HG03159 (cell line): ENCODE data around the gene TSPAN17.
"Not testable (repeated sequence)": the region's sequence is repeated elsewhere in the genome, so short reads cannot be mapped to it uniquely, and the experiment has no call there.

Experiments used
- ATAC-seq: cut with Tn5 transposase; IDR thresholded peaks from one replicate; pipeline ENCODE4 v1.9.1; 2021; ENCODE audit warnings: mild to moderate bottlenecking, moderate library complexity; ENCODE audit not compliant: unreplicated experiment

The TSPAN17 gene, protein sequence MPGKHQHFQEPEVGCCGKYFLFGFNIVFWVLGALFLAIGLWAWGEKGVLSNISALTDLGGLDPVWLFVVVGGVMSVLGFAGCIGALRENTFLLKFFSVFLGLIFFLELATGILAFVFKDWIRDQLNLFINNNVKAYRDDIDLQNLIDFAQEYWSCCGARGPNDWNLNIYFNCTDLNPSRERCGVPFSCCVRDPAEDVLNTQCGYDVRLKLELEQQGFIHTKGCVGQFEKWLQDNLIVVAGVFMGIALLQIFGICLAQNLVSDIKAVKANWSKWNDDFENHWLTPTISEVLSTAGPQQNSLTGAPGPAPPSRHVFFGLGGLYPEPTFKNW

GRCh38 chr5:176647030-176647842, at the start of gene TSPAN17:
Gene TSPAN17, plus strand, starts transcription at chr5:176647484. Its CDS starts 132 bp downstream, at chr5:176647616.
- ATAC-seq, result peak; percentile 93

DNA sequence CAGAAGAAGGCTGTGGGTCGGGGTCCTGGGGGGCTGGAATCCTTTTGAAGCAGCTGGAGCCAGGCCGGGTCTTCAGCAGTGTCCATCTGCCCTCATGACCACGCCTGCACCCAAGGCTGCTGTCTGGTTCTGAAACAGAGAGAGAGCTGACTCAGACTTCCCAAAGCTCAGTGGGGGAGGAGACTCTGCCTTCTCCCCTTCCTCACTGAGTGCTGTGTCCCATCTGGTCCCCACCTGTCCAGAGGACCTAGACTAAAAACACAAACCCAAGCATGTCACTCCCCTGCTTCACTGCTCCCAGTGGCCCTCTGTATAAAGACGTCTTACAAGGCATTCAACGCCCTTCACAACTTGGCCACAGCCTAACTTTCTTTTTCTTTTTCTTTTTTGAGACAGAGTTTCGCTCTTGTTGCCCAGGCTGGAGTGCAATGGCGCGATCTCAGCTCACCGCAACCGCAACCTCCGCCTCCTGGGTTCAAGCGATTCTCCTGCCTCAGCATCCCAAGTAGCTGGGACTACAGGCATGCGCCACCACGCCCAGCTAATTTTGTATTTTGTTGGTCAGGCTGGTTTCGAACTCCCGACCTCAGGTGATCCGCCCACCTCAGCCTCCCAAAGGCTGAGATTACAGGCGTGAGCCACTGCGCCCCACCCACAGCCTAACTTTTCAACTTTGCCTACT, 47.4 kb upstream of the TSPAN17 start:
- ATAC-seq, result not testable (repeated sequence)

- no peak for ATAC-seq
These were observed 45.3 kb upstream of the TSPAN17 start for GRCh38 chr5:176601901-176602482.

DNA sequence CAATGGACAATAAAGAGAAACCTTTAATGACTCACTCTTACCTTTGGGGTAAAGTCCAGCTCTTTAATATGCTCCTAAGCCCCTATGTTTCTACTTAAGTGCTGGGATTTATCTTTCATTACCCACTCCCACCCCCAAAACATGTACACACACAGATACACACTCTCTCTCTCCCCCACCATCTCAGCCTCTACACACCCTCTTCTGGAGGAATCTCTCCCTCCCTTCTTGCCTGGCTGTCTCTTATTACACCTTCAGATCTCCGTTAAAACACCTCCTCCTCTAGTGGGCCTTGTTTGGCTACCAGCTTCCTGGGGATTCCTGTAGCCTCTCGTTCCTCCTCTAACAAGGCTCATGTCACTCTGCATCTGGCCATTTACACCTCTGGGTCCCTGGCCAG, 44.2 kb upstream of the TSPAN17 start:
- ATAC-seq, result no peak

GRCh38 chr5:176606032-176606431, 41.3 kb upstream of the TSPAN17 start:
- ATAC-seq, result no peak

GRCh38 chr5:176606875-176607274, 40.4 kb upstream of the TSPAN17 start:
- no peak for ATAC-seq

DNA sequence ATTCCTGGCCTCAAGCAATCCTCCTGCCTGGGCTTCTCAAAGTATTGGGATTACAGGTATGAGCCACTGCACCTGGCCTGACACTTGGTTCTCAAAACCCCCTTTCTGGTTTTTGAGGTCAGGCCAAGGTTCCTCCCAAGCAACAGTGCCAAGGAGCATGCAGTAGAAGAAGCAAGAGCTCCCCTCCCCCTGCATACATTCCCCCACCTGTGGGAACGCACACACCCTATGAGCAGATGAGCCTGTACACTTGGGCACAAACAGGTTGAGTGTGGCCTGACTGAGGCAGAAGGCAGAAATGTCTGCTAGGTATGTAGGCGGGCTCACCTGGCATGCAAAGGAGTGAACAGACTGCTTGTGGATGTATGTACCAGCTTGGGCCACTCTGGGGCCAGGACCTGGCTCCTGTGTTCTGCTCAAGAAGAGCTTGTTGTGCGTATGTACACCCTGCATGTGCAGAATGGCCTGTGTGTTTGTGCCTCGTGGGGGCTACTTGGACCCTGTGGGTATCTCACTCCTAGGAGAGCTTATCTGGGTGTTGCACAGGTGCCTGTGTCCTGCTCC, 39.1 kb upstream of the TSPAN17 start:
- no peak for ATAC-seq

DNA sequence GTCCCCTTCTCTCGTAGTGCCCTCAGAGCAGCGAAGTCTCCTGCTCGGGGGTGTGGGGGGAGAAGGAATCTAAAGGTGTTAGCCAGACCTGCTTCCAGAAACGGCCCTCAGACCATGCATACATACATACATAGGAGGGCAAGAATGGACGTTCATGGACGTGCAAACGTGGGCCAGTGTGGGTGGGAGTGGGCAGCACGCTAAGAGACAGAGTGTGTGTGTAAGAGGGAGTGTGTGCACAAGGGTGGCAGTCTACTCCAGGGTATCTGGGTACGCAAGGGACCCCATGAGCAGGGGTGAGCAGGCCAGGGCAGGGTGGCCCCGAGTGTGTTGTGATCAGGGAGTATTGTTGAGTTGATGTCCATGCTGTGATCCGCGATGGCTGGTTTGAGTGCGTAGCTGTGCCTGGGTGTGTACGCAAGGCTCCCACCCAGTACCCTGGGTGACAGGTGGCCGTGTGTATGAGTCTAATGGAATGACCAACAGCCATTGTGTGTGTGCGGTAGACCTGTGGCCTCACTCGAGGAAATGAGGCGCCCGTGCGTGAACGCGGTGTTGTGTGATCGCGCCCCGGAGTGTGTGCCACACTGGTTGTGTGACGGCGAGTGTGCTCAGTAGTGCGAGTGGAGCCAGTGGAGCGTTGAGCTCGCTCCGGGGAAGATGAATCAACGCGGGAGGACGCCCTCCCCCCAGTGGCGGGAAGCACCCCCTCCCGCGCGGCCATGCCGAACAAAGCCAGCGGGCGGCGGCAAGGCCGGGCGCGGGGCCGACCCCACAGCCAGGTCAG, 38.2 kb upstream of the TSPAN17 start:
- ATAC-seq, result peak; percentile 32

- peak; percentile 69 for ATAC-seq
These were observed 37.4 kb upstream of the TSPAN17 start, which contains the start of gene GPRIN1 for GRCh38 chr5:176609724-176610434. Gene GPRIN1, minus strand, starts transcription at chr5:176610156. Its CDS starts 10,322 bp downstream, at chr5:176599834.

DNA sequence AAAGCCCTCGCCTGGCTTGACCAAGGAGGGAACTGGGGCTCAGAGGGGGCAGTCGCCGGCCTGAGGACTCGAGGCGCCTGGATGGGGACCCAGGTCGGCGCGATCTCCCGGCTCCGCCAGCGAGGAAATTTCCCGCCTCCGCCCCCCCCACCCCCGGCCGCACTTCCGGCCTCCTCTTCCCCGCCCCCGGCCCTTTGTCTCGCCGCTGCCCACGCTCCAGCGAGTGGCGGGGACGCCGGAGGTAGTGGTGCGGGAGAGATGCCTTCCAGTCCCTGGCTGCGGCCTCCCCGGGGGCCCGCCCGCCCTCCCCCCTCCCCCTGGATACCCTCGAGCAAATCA, 36.9 kb upstream of the TSPAN17 start:
- ATAC-seq, result no peak

DNA sequence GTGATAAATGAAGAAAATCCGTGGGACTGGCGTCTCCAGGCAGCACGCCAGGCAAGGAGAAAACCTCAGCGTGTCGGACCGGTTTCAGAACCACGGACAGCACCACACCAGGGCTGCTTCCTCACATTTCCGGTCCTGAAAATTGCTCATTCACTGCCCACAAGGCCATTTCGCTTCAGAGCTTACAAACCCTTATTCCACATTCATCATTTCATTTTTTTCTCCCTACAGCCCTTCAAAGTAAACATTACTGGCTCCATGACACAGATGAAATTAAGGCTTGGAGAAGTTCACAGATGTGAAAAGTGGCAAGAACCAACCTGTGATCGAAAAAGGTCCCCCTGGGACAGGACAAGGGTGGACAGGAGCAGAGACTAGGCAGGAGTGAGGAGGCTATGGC, 35.8 kb upstream of the TSPAN17 start:
- no peak for ATAC-seq

- ATAC-seq, result no peak
These were observed 35.3 kb upstream of the TSPAN17 start for GRCh38 chr5:176612008-176612407.

DNA sequence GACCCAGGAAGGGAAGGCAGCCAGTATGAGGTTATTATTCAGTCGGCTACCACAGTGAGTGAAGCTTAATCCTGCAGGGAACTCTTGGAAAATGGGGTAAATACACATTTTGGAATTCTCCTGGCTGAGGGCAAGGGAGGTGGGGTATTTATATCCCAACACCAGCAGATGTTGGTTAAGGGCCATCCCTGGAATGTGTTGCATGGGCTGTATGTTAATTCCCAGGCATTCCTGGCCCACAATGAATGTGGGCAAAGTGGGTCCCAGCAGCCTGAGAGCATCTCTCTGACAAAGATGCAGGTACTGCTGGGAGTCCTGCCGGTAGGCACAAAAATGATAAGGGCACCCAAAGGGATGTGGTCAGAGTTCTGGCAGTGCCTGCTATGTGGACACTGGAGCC, 34.4 kb upstream of the TSPAN17 start:
- no peak for ATAC-seq

DNA sequence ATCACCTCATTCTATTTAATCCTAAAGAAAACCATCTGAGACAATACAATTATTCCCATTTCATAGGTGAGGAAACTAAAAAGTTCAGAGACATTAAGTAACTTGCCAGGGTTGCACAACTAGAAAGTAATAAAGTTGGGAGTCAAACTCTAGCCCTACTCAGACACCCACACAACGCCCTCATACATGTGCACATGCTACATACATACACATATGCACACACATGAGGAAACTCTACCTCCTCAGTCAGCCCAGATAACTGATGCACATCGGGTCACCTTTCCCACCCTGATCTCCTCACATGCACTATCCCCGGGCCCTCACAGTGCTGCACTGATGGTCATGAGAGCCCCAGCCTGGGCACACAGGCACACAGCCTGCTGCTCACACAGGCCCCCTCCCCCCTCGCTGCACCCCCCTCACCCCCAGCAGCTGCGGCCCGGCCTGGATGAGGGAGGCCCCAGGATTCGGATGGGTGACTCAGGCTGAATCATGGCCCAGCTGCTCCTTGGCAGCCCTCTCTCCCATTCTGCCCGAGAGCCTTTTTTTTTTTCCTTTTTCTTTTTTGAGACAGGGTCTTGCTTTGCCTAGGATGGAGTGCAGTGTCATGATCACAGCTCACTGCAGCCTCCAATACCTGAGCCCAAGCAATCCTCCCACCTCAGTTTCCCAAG, 32.3 kb upstream of the TSPAN17 start:
- ATAC-seq, result no peak

DNA sequence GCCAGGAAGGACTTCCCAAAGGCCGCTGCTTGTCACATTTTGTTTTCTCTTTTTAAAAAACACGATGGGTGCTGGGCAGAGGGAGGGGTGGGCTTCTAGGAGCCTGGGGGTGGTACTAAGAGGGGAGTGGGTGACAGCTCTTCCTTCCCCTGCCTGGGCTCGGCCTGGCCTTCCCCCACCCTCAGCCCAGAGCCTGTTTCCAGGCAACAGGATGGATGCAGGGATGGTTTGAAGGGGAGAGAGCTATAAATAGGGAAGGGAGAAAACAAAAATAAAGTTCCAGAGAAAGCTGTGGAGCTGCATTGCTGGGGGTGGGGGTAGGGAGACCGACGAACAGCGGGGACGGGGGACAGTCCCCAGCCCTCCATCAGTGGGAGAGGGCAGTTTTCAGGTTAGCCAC, 30.8 kb upstream of the TSPAN17 start:
- no peak for ATAC-seq

DNA sequence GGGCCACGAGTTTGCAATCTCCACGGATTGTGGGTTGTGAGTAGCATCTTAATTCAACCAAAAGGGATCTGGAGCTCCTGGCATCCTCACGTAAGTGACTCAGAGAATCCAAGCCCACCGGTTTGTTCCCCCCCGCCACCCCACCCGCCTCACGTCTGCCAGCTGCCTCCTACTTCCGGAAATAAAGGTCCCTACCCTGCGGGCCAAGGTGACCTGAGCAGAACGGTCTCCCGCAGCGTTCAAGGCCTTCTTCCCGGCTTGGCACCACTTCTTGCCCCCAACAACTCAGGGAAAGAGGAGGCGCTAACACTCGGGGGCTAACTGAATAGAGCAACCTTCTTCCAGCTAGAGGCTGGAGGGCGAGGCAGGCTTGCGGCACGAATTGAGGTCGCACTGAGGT, 28.5 kb upstream of the TSPAN17 start:
- ATAC-seq, result no peak

DNA sequence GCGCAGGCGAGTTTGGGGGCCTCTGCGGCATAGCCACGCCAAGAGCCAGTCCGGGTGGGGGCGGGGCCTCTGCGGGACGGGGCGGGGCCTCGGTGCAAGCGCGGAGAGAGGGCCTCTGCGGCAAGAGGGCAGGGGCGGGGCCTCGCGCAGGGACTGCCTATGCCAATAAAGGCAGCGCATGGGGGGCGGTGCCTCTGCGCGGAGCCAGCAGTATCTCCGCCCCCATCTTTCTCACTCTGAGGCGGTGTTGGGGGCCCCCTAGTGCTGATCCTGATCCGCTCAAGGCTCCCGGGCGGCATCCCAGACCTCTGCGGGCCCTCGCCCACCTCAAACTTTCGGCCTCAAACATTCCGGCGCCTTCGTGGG, 28.1 kb upstream of the TSPAN17 start:
- peak; percentile 85 for ATAC-seq

- ATAC-seq, result no peak
These were observed 27.5 kb upstream of the TSPAN17 start for GRCh38 chr5:176619569-176620332.
